GM10847 (cell line): ENCODE results near the gene BID.

Experiments used
- POLR2A ChIP-seq: IDR thresholded peaks from 2 replicates; pipeline ENCODE4 v1.6.1; 2011; ENCODE audit not compliant: insufficient read length; ENCODE audit errors: extremely low read depth

BID gene

DNA sequence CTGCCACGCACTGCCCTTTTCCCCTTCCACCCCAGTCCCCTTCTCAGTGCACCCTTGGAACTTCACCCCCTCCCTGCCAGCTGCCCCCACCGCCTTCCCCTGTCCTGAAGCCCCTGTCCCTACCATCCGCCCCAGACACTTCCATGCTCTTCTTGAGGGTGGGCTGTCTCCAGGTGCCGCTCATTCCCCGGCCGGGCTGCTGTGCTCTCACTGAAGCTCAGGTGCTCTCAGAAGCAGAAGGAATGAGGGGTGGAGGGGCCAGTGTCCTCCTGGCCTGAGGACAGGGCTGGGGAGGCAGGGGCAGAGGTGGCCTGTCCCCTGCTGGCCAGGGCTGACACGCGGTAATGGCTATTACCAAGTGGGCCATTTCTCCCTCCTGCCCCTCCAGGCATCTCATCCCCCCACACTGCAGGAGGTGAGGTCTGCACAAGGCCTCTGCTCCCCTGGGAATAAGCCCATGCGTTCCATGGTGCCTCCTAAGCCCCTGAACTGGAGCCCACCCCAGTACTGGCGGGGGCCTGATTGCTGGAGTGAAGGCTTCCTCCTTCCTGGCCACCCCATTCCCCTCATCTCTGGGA lies 6.6 kb upstream of the BID start:
- no peak for TF ChIP-seq POLR2A

DNA sequence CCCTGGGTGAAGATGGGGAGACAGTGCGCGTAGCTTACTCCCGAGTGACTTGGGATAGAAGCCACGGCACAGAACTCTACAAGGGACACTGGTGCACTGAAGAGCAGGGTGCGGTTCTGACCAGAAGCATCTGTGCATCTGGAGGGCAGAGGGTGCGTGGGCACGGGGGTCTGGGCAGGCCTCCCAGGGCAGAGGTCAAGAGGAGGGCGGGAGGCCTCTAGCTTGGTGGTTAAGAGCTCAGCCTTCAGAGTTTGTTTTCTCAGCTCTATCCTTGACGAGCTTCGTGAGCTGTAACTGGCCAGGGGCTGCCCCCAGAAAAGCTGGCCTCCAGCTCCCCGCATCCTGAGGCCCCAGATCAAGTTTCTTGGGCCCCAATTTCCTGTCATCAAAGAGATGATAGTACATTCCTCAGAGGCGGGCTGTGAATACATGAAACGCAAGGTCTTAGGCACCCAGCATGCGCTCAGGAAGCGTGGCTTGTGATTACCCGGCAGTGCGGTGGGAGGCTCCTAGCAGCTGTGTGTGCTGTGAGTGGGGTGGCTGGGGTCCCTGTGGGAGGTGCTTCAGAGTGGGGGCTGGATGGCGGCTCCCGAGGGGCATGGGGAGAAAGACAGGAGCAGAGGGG lies 6.0 kb upstream of the BID start:
- TF ChIP-seq POLR2A: no peak

DNA sequence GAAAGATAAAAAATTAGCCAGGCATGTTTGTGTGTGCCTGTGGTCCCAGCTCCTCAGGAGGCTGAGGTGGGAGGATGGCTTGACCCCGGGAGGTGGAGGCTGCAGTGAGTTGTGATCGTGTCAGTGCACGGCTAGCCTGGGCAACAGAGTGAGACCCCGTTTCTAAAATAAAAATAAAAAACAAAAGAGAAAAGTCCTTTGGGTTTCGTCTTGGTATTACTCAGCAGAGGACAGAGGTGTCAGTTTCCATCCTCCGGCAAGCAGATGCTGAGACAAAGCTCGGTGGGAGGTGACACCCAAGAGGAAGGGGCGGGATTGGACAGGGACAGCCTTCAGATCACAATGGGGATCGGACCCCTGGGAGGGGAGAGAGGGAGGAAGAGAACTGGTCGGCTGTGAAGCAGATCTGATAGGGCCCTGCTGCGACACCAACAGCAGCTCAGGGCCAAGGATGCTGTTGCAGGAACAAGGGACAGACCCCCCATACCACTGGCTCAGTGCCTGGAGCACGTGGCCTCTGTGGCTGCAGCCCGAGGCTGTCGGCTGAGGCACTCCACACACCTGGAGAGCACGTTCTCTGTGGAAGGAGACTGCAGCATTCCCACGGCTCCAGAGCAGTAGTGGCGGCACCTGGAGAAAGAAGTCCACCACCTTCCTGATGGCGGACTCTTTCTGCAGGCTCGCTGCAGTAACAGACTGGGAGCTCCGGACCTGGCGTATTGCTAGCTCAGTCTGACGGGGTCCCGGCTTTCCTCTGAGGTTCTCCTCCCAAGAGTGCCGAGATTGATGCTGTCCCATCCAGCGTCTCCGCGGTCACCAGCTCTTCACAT lies 5.2 kb upstream of the BID start:
- no peak for TF ChIP-seq POLR2A

DNA sequence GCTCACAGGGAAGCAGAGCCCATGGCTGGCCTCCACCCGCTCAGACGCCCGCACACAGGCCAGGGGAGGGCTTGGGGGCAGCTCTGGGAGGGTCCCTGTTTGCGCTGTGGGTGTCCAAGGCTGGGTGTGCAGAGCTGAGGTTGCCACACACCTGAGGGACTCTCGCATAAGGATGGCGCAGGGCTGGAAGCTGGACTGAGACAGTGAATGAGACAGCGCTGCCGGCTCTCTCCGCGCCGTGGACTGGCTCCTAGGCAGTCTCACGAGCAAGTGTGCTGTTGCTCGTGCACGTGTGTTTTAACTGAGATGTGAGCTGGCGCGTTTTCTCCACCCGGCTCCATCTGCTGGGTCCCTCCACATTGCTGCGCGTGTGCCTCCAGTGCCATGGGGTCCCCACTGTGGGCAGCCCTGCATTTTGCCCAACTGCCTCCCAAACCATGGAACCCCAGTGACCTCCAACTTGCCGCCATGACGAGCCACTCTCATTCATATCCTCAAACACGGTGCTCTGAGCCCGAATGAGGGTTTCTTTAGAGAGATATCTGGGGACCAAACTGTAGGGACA lies 4.2 kb upstream of the BID start:
- TF ChIP-seq POLR2A: no peak

DNA sequence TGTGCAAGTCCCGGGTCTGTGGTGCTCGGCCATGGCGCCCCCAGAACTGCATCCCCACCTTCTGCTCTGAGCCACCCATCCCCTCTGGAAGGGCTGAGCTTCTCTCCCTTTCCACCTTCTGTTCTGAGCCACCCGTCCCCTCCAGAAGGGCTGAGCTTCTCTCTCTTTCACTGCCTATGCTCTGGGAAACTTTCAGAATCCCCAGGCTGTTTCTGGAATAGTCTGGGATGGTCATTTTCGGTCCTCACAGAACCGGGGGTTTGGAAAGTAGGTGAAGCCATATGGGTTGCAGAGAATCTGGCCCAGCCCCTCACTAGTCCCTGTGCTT lies 3.4 kb upstream of the BID start:
- TF ChIP-seq POLR2A: peak; percentile 9

DNA sequence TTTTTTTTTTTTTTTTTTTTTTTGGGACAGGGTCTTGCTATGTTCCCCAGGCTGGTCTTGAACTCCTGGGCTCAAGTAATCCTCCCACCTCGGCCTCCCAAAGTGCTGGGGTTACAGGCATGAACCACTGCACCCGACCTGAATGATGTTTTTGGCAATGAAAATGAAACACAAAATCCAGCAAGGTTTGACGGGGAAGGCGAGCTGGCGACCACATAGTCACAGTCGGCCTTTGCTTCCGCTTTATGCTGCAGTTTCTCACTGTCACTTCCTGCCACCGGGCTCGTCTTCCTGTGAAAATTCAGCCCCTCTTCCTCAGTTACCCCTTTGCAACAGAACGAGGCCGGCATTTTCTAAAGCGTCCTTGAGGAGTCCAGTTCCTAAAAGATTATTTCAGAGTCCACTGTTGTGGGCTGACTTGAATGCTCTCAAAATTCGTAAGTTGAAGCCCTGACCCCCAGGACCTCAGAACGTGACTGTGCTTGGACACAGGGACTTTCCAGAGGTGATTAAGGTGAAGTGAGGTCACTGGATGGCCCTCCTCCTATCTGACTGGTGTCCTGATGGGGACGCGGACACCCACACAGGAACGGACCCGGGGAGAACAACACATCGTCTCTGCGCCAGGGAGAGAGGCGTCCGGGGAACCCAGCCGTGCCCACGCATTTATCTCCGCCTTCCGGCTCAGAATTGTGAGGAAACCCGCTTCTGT lies 2.9 kb upstream of the BID start:
- peak; percentile 43 for TF ChIP-seq POLR2A

DNA sequence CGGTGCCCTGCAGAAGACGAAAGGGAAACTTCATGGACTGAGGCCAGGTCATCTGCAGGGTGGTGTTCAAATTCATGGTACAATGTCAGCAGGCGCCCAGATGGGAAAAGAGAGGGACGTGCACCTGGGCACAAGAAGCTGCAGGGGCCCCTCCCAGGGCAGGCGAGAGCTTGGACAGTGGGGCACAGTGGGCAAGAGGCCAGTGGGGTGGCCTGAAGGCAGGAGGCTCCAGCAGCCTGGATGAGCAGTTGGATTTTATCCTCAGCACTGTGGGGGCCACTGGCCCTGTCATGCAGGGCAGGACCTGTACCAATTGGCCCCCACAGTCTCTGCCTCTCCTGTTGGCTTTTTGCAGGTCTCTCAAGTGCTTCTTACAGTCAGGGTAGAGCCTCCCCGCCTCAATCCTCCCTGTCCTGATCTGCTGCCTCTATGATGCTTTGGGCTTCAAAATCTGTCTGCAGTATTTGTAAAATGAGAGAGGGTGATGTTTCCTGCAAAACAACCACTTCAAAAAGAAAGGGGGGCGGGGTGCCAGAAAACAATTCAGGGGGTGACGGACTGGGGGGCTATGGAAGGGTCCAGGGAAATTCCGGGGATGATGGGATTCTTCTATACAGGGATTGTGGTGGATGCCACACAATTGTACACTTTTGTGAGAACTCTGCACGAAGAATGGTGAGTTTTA lies 1.7 kb upstream of the BID start:
- no peak for TF ChIP-seq POLR2A

DNA sequence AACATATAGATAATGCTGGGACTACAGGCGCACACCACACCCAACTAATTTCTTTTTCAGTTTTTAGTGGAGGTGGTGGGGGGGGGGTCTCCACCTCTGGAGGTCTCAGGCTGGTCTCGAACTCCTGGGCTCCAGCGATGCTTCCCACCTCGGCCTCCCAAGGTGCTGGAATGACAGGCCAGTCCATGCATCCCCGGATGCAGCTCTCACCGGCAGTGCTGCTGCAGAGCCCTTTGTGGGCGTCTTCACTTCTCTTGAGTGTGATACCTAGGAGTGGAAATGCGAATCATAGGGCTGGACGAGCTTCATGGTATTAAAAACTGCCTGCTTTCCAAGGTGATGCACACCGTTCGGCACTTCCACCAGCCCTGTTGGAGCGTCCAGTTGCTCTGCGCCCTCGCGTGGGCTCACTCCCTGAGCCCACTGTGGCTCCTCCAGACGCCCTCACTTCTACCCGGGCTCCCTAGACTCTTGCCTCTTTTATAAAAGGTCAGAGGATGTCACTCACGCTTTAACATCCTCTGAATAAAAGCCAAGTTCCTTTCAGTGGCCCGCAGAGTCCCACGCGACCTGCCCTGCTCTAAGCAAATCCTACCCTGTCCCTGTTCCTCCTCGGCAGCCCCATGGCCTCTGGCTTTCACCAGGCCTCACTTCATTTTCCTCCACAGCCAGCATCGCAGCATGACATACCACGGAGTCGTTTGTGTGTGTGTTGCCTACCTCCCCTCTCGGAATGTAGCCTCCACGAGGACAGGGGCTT lies 837 bp upstream of the BID start:
- no peak for TF ChIP-seq POLR2A

DNA sequence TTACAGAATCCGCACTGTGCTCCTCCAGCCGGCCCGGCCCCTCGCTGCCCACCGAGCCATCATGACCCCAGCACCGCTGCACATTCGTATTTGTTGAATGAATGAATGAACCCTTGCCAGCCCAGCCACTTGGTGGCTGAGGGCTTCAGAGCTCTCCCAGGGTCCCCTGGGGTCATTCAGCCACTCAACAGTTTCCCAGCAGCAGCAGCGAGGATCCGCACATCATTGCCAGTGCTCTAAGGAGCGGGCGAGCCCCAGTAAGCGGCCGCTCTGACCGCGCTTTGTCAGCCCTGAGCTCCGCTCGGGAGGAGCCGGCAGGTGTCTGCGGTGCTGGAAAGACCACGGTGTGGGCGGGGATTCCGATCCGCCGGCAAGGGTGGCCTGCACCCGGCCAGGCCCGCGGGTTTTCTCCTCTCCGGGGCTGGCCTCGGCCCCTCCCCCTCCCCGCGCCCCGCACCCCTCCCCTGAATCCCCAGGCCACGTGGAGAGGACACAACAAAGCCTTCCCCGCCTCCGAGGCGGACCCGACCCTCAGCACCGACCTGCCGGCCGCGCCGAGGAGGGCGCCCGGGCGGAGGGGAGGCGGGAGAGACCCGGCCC lies 563 bp downstream of the BID start:
- peak; percentile 17 for TF ChIP-seq POLR2A

DNA sequence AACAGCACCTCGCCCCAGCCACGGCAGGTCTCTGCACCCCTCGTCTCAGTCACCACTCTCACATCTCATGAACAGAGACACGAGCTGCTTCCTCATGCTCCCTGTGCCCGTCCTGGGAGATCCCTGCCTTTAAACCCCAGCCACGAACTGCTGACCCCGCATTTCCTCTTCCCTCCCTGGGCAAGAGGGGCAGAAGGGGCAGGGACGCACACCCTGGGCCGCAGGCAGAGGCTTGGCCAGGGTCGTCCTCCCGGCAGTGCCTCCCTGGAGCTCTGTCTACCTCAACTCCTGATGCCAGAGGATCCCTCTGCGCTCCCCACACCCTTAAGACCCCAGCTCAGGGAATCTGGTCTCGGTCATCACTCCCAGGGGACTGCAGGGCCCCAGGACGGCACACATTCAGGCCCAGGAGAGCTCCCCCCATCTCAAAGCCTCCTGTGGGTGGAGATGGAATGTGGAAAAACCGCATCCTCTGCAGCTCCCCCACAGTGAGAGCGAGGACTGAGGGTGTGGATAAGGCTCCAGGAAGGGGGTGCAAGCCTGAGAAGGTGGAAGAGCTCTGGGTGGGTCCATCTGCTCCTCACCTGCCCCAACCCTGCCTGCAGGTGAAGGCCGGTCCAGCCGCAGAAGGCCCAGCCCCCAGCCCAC lies 1.2 kb downstream of the BID start:
- no peak for TF ChIP-seq POLR2A

DNA sequence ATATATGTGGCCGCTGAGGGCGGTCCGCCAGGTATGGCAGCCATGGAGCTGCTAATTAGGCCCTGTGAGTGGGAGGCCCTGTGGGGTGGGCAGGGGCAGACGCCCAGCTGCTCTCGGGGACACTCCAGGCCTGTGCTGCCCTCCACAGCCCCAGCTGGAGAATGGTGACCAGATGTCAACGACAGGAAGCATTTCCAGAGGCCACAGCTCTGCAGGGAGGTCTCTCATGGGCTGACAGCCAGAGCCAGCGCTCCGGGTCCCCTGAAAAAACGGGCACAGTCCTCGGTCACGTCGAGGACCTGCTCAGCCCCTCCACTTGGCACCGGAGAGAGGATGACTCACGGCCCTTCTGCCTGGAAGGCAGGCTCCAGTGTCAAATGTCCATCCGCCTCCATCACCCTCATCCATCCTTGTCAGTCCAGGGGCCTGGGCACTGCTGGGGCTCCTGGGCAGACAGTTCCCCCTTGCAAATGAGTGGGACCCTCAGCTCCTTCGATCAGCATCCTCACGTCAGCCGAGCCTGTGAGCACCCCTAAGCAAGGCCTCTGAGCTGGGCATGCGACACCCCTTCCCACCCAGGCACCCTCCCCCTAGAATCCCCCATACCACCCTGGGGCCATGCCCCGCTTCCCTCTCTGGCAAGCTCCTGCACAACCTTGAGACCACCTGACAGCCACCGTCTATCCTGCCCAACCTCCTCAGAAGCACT lies 1.9 kb downstream of the BID start:
- TF ChIP-seq POLR2A: no peak

DNA sequence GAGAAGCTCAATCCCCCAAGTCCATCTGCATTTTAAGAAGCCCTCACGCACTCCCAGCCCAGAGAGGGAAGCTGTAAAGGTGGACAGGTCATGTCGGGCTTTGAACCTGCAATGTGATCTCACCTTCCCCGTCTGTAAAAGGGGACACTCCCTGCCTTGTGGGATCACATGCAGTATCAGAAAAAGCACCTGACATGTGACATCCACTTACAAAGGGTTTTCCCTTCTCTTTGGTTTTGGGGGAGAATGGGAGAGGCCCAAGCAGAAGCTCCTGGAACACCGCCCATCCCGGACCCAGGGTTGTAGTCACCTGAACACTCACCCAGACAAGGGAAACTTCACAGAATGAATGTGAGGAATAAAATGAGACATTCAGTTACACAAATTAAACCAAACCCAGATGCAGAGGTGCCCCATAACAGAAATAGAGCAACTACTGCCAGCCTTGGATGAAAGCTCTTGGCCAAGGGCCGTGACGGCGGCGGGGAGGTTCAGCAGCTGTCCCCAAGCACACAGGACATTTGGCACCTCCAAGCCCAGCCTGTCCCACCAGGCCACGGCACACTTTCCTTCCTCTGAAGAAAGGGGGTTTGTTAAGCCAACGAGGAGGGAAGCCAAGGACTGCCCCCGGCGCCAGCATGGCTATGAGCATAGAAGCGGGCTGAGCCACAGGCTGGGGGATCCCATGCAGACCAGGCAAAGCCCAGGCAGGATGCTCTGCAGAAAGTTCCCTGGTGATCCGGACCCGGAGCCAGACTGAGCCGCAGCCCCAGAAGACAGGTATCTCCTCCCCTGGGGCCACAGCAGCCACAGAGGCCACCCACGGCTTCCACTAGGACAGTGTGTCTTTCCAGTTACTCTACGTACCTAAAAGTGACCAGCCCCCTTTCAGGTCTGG lies 3.8 kb downstream of the BID start:
- no peak for TF ChIP-seq POLR2A
